Measurements from ENCODE around the gene HENMT1. TPM values are rescaled to one million over a fixed set of nuclear protein-coding genes. Genes with fewer than 3 reads are reported as not detected.
A peak's percentile ranks its signal among the peaks of the same experiment; 100 is the strongest.

The HENMT1 gene
- polyA plus RNA-seq, 1 of the 3 experiments (the other 2 are of a cell fraction) = 0.03 TPM

GRCh38 chr1:108691128-108691941 lies 30.4 kb upstream of the HENMT1 start:
- Histone ChIP-seq H3K4me3 (ENCODE audit: low read depth in 2 of 2, low read length in 1 of 2) (peak overlapping the region; percentile 97 to 98), H3K9me3 (no peaks in the 10 kb centered on the region), H3K79me2 (ENCODE audit: insufficient read depth) (peaks cover 51% of the 10 kb centered on the region), H4K20me1 (ENCODE audit: insufficient read depth) (peaks cover 33% of the 10 kb centered on the region), H3K27ac (ENCODE audit: low read depth in 2 of 2, low read length in 1 of 2) (peak overlapping the region; percentile 96 to 99), H3K27me3 (ENCODE audit: insufficient read depth) (no peaks in the 10 kb centered on the region), H3K4me1 (ENCODE audit: control insufficient read depth in 1 of 2, insufficient read depth in 2 of 2, low read depth in 1 of 2, low read length in 1 of 2) (peaks cover 11 to 16% of the 10 kb centered on the region in 2 experiments; a peak in 3 of 4 replicates), H3K36me3 (replicated peaks in 1 of 2; ENCODE audit: control insufficient read depth in 1 of 2, insufficient read depth in 2 of 2, low read length in 1 of 2) (peaks cover 16 to 17% of the 10 kb centered on the region in 2 experiments), H3F3A (replicated peaks; ENCODE audit: insufficient read depth) (peaks cover 9% of the 10 kb centered on the region), H3K9ac (peak overlapping the region; percentile 85), H2AFZ (ENCODE audit: low read depth) (peak overlapping the region; percentile 76; the same call in 1 of the 2 replicates), H3K4me2 (peak overlapping the region; percentile 85), H3K9me2 (no peaks in the 10 kb centered on the region)
- no peak for DNase-seq
- TF ChIP-seq FOSL2 (IDR thresholded peaks at IDR 0.05; ENCODE audit: borderline replicate concordance, low read depth) = no peak
- TF ChIP-seq GATA2 (CRISPR knock-in tag; IDR thresholded peaks at IDR 0.05) = peak; percentile 55
- WGBS (ENCODE audit: low lambda C conversion rate) = 19% methylated on average over 12 of the region's 12 CpGs
- POLR2A ChIA-PET = interaction anchor here (0.6 to 2.3 kb wide), 10 partner anchors 30 to 409 kb away, joined by 3 to 13 read pairs (median 4); partner anchors contain the start of genes EEIG2, HENMT1 and TAF13
- CTCF ChIA-PET = interaction anchor here (0.7 to 3.4 kb wide), 12 partner anchors 28 to 421 kb away, joined by 3 to 27 read pairs (median 3); partner anchors contain the start of gene EEIG2

- H4K20me1 ChIP-seq (ENCODE audit: insufficient read depth) = no peaks in the 10 kb centered on the region
- no peaks in the 10 kb centered on the region for H3K9me2 ChIP-seq
- peak; percentile 50 for DNase-seq
- H3K4me2 ChIP-seq = no peak overlapping the region
- H3K79me2 ChIP-seq (ENCODE audit: insufficient read depth) = peaks cover 9% of the 10 kb centered on the region; the same call in 1 of the 2 replicates
- H3K27ac ChIP-seq (ENCODE audit: low read depth in 2 of 2, low read length in 1 of 2) = peak overlapping the region in 1 of 2 experiments; percentile 48; a peak in 1 of 4 replicates
- peaks cover 9% of the 10 kb centered on the region for H3F3A ChIP-seq (replicated peaks; ENCODE audit: insufficient read depth)
- no peak overlapping the region for H3K4me3 ChIP-seq (ENCODE audit: low read depth in 2 of 2, low read length in 1 of 2)
- H3K27me3 ChIP-seq (ENCODE audit: insufficient read depth) = no peaks in the 10 kb centered on the region
- no peak overlapping the region for H2AFZ ChIP-seq (ENCODE audit: low read depth)
- H3K9me3 ChIP-seq = no peaks in the 10 kb centered on the region
- ChIA-PET CTCF (no interaction called here), POLR2A (no interaction called here)
- no peaks in the 10 kb centered on the region for H3K36me3 ChIP-seq (replicated peaks in 1 of 2; ENCODE audit: control insufficient read depth in 1 of 2, insufficient read depth in 2 of 2, low read length in 1 of 2)
- H3K9ac ChIP-seq = no peak overlapping the region
- peaks cover 0 to 8% of the 10 kb centered on the region in 2 experiments; a peak in 2 of 4 replicates for H3K4me1 ChIP-seq (ENCODE audit: control insufficient read depth in 1 of 2, insufficient read depth in 2 of 2, low read depth in 1 of 2, low read length in 1 of 2)
- 33% methylated on average over 2 of the region's 2 CpGs for WGBS (ENCODE audit: low lambda C conversion rate)
- TF ChIP-seq MXI1 (IDR thresholded peaks at IDR 0.05; ENCODE audit: low read depth, low read length) = no peak
- TF ChIP-seq NFIC (IDR thresholded peaks at IDR 0.05; ENCODE audit: borderline replicate concordance) = peak; percentile 66; the same call in 1 of the 2 replicates
- TF ChIP-seq ELF1 (IDR thresholded peaks at IDR 0.05) = no peak
- TF ChIP-seq RXRA (IDR thresholded peaks at IDR 0.05; ENCODE audit: borderline replicate concordance, low read depth) = no peak
- TF ChIP-seq RCOR1 (IDR thresholded peaks at IDR 0.05; ENCODE audit: low read length) = peak; percentile 97
- TF ChIP-seq TAF1 (IDR thresholded peaks at IDR 0.05; ENCODE audit: borderline replicate concordance, low read depth, low read length) = no peak
- TF ChIP-seq NRF1 (IDR thresholded peaks at IDR 0.05; ENCODE audit: low read depth, low read length) = no peak
- TF ChIP-seq TEAD4 (IDR thresholded peaks at IDR 0.05; ENCODE audit: borderline replicate concordance, insufficient read depth) = no peak
- TF ChIP-seq USF2 (IDR thresholded peaks at IDR 0.05; ENCODE audit: borderline replicate concordance, low read depth, low read length) = no peak
- no peak for TF ChIP-seq IRF3 (IDR thresholded peaks at IDR 0.05; ENCODE audit: low read depth, low read length)
- TF ChIP-seq CHD2 (IDR thresholded peaks at IDR 0.05; ENCODE audit: low read length, partially characterized antibody) = peak; percentile 46
- TF ChIP-seq FOXM1 (IDR thresholded peaks at IDR 0.05; ENCODE audit: low read depth) = no peak
- no peak for TF ChIP-seq YY1 (IDR thresholded peaks at IDR 0.05; ENCODE audit: low read depth)
- TF ChIP-seq MEF2A (IDR thresholded peaks at IDR 0.05; ENCODE audit: borderline replicate concordance, low read depth) = no peak
- no peak for TF ChIP-seq FOXJ3 (CRISPR knock-in tag; IDR thresholded peaks at IDR 0.05)
- TF ChIP-seq EZH2phosphoT487 (IDR thresholded peaks at IDR 0.05; ENCODE audit: borderline replicate concordance, low read depth) = no peak
- TF ChIP-seq GABPA (IDR thresholded peaks at IDR 0.05; ENCODE audit: low read depth) = no peak
- no peak for TF ChIP-seq USF1 (IDR thresholded peaks at IDR 0.05; ENCODE audit: borderline replicate concordance, low read depth)
- no peak for TF ChIP-seq RFX5 (IDR thresholded peaks at IDR 0.05; ENCODE audit: low read length)
- TF ChIP-seq MAX (IDR thresholded peaks at IDR 0.05; ENCODE audit: low read depth) = peak; percentile 40; the same call in 1 of the 2 replicates
- TF ChIP-seq SIN3A (IDR thresholded peaks at IDR 0.05; ENCODE audit: borderline replicate concordance, low read depth, low read length) = no peak
- TF ChIP-seq TCF12 (IDR thresholded peaks at IDR 0.05) = peak; percentile 87
These were observed 25.9 kb upstream of the HENMT1 start for GRCh38 chr1:108686614-108687313.
